IPS-18c (cell line): ENCODE results near the gene DDIT4L.
"Not testable (repeated sequence)": the region's sequence is repeated elsewhere in the genome, so short reads cannot be mapped to it uniquely, and the experiment has no call there.

ENCODE experiments used
- H3K4me3 ChIP-seq: 2 replicates; pipeline ENCODE4 v1.7.0; 2013; ENCODE audit warnings: low read depth, mild to moderate bottlenecking, low read length, moderate library complexity; ENCODE audit not compliant: insufficient read depth
- H3K9me3 ChIP-seq: one replicate; pipeline ENCODE4 v1.6.1; 2013; ENCODE audit warnings: mild to moderate bottlenecking, low read length, moderate library complexity; ENCODE audit not compliant: control insufficient read depth, insufficient read depth

The DDIT4L gene

GRCh38 chr4:100170986-100171385 is 19.3 kb downstream of the DDIT4L start:
- no peak overlapping the region for H3K4me3 ChIP-seq
- H3K9me3 ChIP-seq = no peaks in the 10 kb centered on the region

- Histone ChIP-seq H3K9me3 (no peaks in the 10 kb centered on the region), H3K4me3 (no peak overlapping the region)
Measured at GRCh38 chr4:100169491-100170485, 20.5 kb downstream of the DDIT4L start.

GRCh38 chr4:100168521-100168920 is 21.7 kb downstream of the DDIT4L start:
- Histone ChIP-seq H3K4me3 (no peak overlapping the region), H3K9me3 (no peaks in the 10 kb centered on the region)

GRCh38 chr4:100166297-100167039 is 23.8 kb downstream of the DDIT4L start:
- Histone ChIP-seq H3K9me3 (no peaks in the 10 kb centered on the region), H3K4me3 (no peak overlapping the region)

- H3K9me3 ChIP-seq = no peaks in the 10 kb centered on the region
Measured at GRCh38 chr4:100165809-100166208, 24.5 kb downstream of the DDIT4L start.

GRCh38 chr4:100164808-100165760 is 25.2 kb downstream of the DDIT4L start:
- Histone ChIP-seq H3K4me3 (no peak overlapping the region), H3K9me3 (no peaks in the 10 kb centered on the region)

More at GRCh38 chr4:100165809-100166208, 24.5 kb downstream of the DDIT4L start:
- no peak overlapping the region for H3K4me3 ChIP-seq

- H3K9me3 ChIP-seq = no peaks in the 10 kb centered on the region
- no peak overlapping the region for H3K4me3 ChIP-seq
Measured at GRCh38 chr4:100162027-100162685, 28.1 kb downstream of the DDIT4L start.

- Histone ChIP-seq H3K9me3 (no peaks in the 10 kb centered on the region), H3K4me3 (no peak overlapping the region)
Measured at GRCh38 chr4:100149190-100149589, 41.1 kb downstream of the DDIT4L start.

GRCh38 chr4:100147684-100148083 is 42.6 kb downstream of the DDIT4L start:
- Histone ChIP-seq H3K9me3 (no peaks in the 10 kb centered on the region), H3K4me3 (no peak overlapping the region)

- no peaks in the 10 kb centered on the region for H3K9me3 ChIP-seq
- H3K4me3 ChIP-seq = no peak overlapping the region
Measured at GRCh38 chr4:100147198-100147597, 43.1 kb downstream of the DDIT4L start.

- Histone ChIP-seq H3K4me3 (no peak overlapping the region), H3K9me3 (no peaks in the 10 kb centered on the region)
Measured at GRCh38 chr4:100146756-100147155, 43.5 kb downstream of the DDIT4L start.

GRCh38 chr4:100137320-100137719 is 52.9 kb downstream of the DDIT4L start:
- H3K9me3 ChIP-seq = not testable (repeated sequence)

More at GRCh38 chr4:100137320-100137719, 52.9 kb downstream of the DDIT4L start:
- H3K4me3 ChIP-seq = not testable (repeated sequence)
